Measurements from ENCODE around the gene SARDH. TPM values are rescaled to one million over a fixed set of nuclear protein-coding genes. Genes with fewer than 3 reads are reported as not detected.

Gene SARDH
- total RNA-seq, 1 donor from 2014 or later: 0.63 TPM

DNA sequence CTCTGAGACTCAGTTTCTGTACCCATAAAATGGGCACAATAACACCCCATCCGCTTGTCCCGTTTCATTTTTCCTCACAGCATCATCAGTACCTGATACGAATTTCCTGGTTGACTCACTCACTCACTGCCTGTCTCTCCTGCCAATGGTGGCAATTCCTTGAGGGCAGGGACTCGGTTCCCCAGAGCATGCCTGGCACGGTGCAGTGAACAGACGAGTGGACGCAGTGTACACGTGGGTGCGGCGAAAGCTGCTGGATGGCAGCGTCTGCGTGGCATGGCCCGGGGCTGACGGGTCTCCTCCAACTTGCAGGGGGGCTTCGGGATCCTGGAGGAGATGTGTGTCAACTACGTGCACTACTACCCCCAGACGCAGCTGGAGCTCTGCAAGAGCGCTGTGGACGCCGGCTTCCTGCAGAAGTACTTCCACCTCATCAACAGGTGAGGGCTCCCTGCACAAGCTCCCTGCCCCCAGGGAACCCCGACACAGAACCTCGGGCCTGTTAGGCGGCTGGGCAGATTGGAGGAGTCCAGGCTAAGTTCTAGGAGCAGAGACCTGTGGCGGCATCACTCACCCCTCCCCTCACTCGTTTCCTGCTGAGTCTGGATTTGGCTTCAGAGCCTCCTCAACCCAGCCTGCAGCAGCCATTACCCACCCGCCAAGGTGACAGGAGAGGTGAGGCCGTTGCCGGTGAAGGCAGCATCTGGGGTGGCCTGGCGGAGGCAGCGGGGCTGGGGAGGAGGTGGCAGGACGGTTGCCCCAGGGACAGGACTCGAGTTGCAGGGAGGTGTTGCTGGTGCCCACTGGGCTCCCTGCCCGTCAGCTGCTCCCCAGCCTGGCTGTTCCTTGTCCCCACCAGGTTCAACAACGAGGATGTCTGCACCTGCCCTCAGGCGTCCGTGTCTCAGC, 81.7 kb downstream of the SARDH start:
- H3K4me3 ChIP-seq: no peak overlapping the region
- no peak for DNase-seq
- no peaks in the 10 kb centered on the region for H3K36me3 ChIP-seq
- no peaks in the 10 kb centered on the region for H3K9me3 ChIP-seq (replicated peaks)
- intact Hi-C loops (cut with micrococcal nuclease): no loop called here
- TF ChIP-seq, protein P1, sequence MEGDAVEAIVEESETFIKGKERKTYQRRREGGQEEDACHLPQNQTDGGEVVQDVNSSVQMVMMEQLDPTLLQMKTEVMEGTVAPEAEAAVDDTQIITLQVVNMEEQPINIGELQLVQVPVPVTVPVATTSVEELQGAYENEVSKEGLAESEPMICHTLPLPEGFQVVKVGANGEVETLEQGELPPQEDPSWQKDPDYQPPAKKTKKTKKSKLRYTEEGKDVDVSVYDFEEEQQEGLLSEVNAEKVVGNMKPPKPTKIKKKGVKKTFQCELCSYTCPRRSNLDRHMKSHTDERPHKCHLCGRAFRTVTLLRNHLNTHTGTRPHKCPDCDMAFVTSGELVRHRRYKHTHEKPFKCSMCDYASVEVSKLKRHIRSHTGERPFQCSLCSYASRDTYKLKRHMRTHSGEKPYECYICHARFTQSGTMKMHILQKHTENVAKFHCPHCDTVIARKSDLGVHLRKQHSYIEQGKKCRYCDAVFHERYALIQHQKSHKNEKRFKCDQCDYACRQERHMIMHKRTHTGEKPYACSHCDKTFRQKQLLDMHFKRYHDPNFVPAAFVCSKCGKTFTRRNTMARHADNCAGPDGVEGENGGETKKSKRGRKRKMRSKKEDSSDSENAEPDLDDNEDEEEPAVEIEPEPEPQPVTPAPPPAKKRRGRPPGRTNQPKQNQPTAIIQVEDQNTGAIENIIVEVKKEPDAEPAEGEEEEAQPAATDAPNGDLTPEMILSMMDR (IDR thresholded peaks at IDR 0.05; ENCODE audit: borderline replicate concordance): no peak
- H3K27ac ChIP-seq (replicated peaks): no peak overlapping the region
- peaks cover 97% of the 10 kb centered on the region for H3K27me3 ChIP-seq (ENCODE audit: low read depth)
- peaks cover 18% of the 10 kb centered on the region for H3K4me1 ChIP-seq

DNA sequence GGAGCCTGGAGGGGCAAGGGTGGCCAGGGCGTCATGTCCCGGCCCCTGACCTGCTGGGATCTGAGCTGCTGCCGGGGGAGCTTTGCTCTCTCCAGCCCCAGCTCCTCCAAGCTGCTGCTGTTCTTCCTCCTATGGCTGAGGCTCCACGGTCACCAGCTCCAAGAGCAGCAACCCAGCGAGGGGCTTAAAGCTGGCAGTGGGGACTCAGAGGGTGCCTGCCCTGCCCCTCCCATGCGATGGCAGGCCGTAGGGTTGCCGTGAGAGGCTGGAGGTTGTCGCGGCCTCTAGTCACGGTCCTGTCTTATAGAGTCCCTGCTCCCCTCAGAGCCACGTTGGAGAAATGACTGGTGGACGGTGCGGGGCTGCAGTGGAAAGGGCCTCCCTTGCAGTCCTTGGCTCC, 82.5 kb downstream of the SARDH start:
- TF ChIP-seq, protein P1 (IDR thresholded peaks at IDR 0.05; ENCODE audit: borderline replicate concordance): no peak
- Histone ChIP-seq H3K4me1 (peaks cover 18% of the 10 kb centered on the region), H3K27me3 (ENCODE audit: low read depth) (peaks cover 97% of the 10 kb centered on the region), H3K4me3 (no peak overlapping the region), H3K9me3 (replicated peaks) (no peaks in the 10 kb centered on the region), H3K27ac (replicated peaks) (no peak overlapping the region), H3K36me3 (no peaks in the 10 kb centered on the region)
- no peak for DNase-seq
- intact Hi-C loops (cut with micrococcal nuclease): no loop called here

- peaks cover 18% of the 10 kb centered on the region for H3K4me1 ChIP-seq
- TF ChIP-seq, protein P1 (IDR thresholded peaks at IDR 0.05; ENCODE audit: borderline replicate concordance): no peak
Measured at GRCh38 chr9:133654736-133655657, 83.2 kb downstream of the SARDH start.

GRCh38 chr9:133653638-133654037, 84.5 kb downstream of the SARDH start:
- intact Hi-C loops (cut with micrococcal nuclease): no loop called here
- no peak for DNase-seq
- TF ChIP-seq, protein P1 (IDR thresholded peaks at IDR 0.05; ENCODE audit: borderline replicate concordance): no peak
- H3K36me3 ChIP-seq: no peaks in the 10 kb centered on the region
- H3K9me3 ChIP-seq (replicated peaks): no peaks in the 10 kb centered on the region
- H3K4me1 ChIP-seq: peaks cover 7% of the 10 kb centered on the region
- peaks cover 96% of the 10 kb centered on the region for H3K27me3 ChIP-seq (ENCODE audit: low read depth)
- H3K27ac ChIP-seq (replicated peaks): no peak overlapping the region
- no peak overlapping the region for H3K4me3 ChIP-seq

More at GRCh38 chr9:133654736-133655657, 83.2 kb downstream of the SARDH start:
- Histone ChIP-seq H3K4me3 (no peak overlapping the region), H3K36me3 (no peaks in the 10 kb centered on the region), H3K27me3 (ENCODE audit: low read depth) (peaks cover 96% of the 10 kb centered on the region), H3K9me3 (replicated peaks) (no peaks in the 10 kb centered on the region), H3K27ac (replicated peaks) (no peak overlapping the region)
- DNase-seq: no peak
- intact Hi-C loops (cut with micrococcal nuclease): no loop called here

GRCh38 chr9:133650026-133650425, 88.1 kb downstream of the SARDH start:
- TF ChIP-seq, protein P1 (IDR thresholded peaks at IDR 0.05; ENCODE audit: borderline replicate concordance): no peak
- Histone ChIP-seq H3K4me3 (no peak overlapping the region), H3K27ac (replicated peaks) (no peak overlapping the region), H3K9me3 (replicated peaks) (no peaks in the 10 kb centered on the region), H3K36me3 (no peaks in the 10 kb centered on the region), H3K4me1 (no peaks in the 10 kb centered on the region), H3K27me3 (ENCODE audit: low read depth) (peaks cover 88% of the 10 kb centered on the region)
- intact Hi-C loops (cut with micrococcal nuclease): no loop called here
- DNase-seq: no peak
